HG02588 (cell line): Measurements from ENCODE around the gene NEDD8.
"Not testable (repeated sequence)": the region's sequence is repeated elsewhere in the genome, so short reads cannot be mapped to it uniquely, and the experiment has no call there.

Experiments
- ATAC-seq: cut with Tn5 transposase; IDR thresholded peaks from one replicate; pipeline ENCODE4 v1.9.1; 2021; ENCODE audit warnings: mild to moderate bottlenecking, moderate library complexity; ENCODE audit not compliant: unreplicated experiment

Gene NEDD8

GRCh38 chr14:24249230-24250021 is 17.3 kb upstream of the NEDD8 start:
- no peak for ATAC-seq

- ATAC-seq, result no peak
These were observed 15.3 kb upstream of the NEDD8 start for GRCh38 chr14:24247422-24247821.

DNA sequence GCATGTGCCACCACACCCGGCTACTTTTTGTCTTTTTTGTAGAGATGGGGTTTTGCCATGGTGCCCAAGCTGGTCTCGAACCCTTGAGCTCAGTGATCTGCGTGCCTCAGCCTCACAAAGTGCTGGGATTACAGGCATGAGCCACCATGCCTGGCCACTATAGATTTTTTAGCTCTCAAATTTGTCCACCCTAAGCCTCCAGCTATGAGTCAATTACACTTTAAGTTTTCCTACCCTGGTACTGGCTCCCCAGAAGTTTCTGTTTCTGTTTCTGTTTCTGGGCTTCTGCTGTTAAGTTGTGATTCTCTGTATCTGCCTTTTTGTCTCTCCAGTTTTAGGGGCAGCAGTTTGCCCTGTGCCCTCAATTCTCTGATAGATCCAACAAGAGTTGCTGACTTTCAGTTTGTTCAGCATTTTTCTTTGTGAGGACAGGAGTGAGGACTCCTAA is 14.6 kb upstream of the NEDD8 start:
- ATAC-seq, result no peak

GRCh38 chr14:24245350-24245749 is 13.2 kb upstream of the NEDD8 start:
- not testable (repeated sequence) for ATAC-seq

DNA sequence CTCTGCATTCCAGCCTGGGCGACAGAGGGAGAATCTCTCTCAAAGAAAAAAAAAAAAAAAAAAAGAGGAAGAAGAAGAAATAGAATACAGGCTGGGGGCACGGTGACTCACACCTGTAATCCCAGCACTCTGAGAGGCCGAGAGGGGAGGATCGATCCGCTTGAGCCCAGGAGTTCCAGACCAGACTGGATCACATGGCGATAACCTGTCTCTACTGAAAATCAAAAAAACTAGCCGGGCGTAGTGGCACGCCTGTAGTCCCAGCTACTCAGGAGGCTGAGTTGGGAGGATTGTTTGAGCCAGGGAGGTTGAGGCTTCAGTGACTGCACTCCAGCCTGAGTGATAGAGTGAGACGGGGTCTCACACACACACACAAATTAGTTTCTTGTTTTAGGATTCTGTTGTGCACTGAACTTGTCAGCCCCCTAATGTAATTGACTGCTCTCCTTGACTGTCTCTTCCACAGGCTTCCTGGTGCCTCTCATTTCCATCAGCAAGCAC is 11.2 kb upstream of the NEDD8 start:
- no peak for ATAC-seq

DNA sequence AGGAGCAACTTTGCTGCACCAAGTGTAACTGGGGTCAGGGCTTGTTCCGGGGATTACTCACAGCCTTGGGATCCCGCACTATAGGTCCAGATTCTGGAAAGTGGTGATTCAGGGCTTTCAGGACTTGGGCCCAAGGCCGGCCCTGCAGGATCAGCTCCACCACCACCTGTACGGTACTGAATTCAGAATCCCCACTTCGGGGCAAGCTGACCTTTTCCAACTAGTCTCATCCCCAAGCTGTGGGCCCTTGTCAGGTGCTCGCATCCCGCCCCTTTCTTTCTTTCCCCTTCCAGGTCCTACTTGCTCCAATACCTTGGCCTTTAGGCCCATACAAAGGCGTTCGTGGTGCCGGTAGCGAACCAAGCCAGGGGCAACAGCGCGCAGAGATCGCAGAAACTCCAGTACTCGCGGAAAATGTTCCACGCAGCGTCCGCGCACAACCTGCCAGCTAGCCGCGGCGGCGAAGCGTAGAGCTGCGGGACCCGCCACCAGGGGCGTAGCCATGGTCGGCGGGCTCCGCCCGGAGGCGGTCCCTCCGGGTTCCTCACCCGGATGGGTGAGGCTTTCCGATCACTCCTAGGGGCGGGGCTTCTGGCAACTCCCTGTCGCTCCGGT is 9.8 kb upstream of the NEDD8 start:
- peak; percentile 74 for ATAC-seq

DNA sequence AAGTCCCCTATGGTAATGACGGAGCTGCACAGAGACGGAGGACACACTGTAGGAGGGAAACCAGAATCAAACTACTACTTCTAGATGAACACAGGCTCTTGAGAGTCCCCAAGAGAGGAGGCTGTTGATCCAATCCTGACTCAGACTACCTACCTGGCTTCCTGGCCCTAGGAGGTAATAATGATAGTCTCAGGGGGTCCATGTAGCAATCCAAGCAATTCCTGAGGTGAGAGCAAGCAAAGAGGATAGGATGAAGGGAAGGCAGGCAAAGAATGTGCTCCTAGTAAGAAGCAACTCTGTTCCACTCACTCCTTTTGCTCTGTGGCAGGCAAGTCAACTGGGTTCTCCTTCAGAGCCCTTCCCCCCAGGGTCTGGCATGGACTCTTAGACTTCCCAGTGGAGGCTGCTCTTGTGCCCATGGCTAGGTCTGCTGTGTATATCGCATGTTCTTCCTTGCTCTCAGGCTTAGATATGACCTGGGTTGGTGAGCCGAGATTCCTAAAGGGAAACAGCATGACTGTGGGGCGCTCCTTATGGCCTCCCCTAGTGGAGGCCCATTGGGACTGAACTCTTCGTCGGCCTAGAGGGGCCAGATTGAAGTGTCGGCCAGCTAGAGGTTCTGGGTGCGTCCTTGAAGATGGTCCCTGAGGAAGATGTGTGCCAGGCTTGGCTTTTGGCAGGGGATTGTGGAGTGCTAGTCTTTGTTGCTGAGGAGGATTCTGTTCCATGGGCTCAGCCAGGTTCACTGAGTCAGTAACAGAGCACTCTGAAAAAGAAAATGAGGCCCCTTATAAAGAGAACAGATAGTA is 8.1 kb upstream of the NEDD8 start:
- ATAC-seq, result no peak

DNA sequence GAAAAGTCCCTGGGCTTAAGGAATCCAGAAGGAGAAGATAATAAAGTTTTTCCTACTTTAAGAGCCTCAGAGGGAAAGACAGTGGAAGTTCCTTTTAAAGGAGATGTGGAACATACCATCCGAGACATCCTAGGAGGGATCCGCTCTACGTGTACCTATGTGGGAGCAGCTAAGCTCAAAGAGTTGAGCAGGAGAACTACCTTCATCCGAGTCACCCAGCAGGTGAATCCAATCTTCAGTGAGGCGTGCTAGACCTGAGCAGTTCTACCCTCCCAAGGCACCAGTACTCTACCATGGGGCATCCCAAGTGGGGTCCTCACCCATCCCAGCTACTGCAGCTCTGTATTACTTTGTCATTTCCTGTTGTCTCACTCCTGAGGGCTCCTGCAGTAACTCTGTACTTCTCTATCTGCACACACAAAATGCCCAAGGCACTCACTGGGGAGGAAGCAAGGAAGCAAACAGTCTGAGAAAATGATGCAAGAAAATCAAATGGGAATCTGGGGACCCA is 6.4 kb upstream of the NEDD8 start:
- no peak for ATAC-seq

- no peak for ATAC-seq
These were observed 6.0 kb upstream of the NEDD8 start for GRCh38 chr14:24238123-24238522.

GRCh38 chr14:24237463-24237955 is 5.3 kb upstream of the NEDD8 start:
- ATAC-seq, result no peak

- no peak for ATAC-seq
These were observed 4.7 kb upstream of the NEDD8 start for GRCh38 chr14:24236689-24237462.

DNA sequence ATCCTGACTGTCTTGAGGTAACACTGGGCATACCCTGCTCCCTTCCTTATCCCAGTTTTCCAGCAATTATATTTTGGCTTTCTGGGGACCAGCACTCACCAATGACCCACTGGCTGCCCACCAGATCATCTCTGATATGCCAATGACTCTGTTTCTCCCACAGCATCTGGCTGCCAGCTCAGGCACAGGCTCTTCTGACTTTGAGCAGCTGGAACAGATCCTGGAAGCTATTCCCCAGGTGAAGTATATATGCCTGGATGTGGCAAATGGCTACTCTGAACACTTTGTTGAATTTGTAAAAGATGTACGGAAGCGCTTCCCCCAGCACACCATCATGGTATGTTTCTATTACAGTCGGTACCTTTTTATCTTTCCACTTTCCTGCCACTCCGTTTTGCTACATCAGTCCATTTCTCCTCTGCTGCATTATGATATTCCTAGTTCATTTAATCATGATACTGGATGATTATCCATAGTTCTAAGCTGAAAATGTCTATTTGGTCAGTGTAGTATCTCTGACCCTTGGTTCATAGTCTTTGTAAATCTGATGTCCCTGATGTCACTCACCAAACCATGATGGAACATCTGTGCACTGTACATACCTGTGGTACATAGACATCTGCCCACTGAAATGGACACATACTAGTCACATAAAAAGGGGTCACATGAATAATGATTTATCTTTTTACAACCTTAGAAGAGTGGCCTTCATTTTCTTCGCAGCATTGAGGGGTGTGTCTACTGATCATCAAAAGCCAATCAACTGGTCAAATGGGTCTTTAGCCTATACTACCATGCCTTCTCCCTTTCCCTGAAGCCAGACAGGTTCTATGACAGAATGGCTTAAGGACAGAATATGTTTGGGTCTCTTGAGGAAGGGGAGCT is 3.9 kb upstream of the NEDD8 start:
- ATAC-seq, result no peak

GRCh38 chr14:24234095-24235005 is 2.2 kb upstream of the NEDD8 start:
- ATAC-seq, result no peak

- ATAC-seq, result no peak
These were observed 1.3 kb upstream of the NEDD8 start for GRCh38 chr14:24233538-24233866.

DNA sequence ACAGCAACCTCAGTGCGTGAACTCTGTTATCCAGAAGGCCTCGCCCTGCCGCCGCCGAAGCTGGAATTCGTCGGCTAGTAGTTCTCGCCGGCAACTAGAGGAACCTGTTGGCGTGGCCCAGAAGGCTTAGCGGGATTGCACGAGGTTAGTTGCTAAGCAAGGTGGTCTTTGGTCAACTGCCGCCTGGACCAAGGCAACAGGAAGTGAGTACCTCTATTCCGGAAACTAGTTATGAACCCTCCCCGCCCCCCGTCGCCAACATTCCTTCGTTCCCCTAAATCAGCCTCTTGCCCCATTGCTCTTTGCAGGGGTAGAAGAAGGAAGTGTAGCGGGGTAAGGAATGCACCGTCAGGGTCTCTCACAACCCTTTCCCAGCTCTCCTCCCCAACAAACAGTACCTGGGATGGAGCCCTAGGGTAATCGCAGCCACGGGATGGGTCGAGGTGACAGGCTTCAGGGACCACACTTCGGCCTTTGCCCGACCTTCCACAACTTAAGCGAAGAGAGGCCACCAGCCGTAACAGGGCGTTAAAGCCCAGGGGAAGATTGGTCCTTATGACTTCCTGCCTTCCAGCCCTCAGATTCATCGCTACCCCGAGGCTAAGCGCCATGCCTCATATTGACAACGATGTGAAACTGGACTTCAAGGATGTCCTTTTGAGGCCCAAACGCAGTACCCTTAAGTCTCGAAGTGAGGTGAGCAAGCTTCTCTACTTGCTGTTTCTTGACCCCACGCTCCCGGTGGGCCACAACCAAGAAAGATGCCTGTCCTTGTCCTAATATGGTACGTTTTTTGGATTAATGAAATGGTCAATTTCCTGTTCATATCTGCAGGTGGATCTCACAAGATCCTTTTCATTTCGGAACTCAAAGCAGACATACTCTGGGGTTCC is 724 bp upstream of the NEDD8 start, which contains the start of gene GMPR2:
Gene GMPR2, plus strand, starts transcription at position 285 of the 893 bp plus-strand sequence. Its CDS starts 325 bp downstream, at position 610.
- ATAC-seq, result peak; percentile 52

DNA sequence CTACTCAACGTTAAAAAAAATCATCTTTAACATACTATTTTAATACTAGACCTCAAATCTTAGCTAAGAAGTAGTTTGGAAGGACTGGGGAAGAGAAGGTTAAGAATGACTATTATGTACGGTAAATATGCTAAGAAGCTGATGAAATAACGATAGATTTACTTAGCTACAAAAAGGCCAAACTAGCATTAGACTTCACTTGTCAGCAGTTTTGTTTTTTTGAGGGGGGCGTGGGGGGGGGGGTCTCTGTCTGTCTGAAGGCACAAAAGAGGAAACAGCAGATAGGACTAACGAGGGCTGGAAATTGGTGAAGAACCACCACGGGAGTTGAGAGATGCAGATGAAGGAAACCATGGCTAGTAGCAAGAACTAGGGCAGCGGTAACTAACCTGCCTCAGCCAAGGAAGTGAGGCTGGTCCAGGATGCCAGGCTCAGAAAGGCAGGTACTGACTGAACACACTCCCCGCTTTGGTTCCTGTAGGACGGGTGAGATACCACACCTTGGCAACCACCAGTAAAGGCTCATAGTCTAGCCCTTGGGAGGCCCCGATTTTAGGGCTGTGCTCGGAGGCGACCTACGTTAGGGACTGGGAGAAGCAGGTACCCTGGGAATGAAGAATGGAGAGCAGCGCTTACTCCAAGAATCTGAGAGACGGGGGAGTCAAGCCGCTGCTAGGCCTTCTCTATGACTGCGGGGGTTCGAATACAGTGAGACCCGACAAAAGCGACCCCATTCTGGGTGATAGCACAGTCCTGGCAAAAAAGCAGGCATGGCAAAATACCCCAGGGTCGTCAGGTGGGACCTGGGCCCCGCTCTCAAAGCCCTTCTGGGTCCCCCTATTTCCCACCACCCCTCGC is 675 bp downstream of the NEDD8 start:
- peak; percentile 15 for ATAC-seq
